GM20000 (cell line): ENCODE data around the gene FGGY.

Source experiments
- DNase-seq: peaks from one replicate; pipeline ENCODE4 v3.0.0; 2012; ENCODE audit warnings: low spot score
- CTCF ChIP-seq: IDR thresholded peaks from 2 replicates; pipeline ENCODE4 v1.5.1; 2012; ENCODE audit warnings: mild to moderate bottlenecking, control low read depth; ENCODE audit errors: extremely low read depth, missing control alignments

FGGY gene

GRCh38 chr1:59436637-59437036 is 139.7 kb downstream of the FGGY start:
- no peak for DNase-seq
- no peak for TF ChIP-seq CTCF

- no peak for TF ChIP-seq CTCF
- no peak for DNase-seq
Observed at GRCh38 chr1:59438058-59438560, 141.2 kb downstream of the FGGY start.

GRCh38 chr1:59442492-59442891 is 145.6 kb downstream of the FGGY start:
- no peak for TF ChIP-seq CTCF
- DNase-seq, result no peak

- TF ChIP-seq CTCF, result no peak
- no peak for DNase-seq
Observed at GRCh38 chr1:59443310-59443709, 146.4 kb downstream of the FGGY start.

- no peak for TF ChIP-seq CTCF
- DNase-seq, result no peak
Observed at GRCh38 chr1:59444520-59444919, 147.6 kb downstream of the FGGY start.

GRCh38 chr1:59445040-59445439 is 148.1 kb downstream of the FGGY start:
- no peak for DNase-seq
- TF ChIP-seq CTCF, result no peak

GRCh38 chr1:59446257-59446901 is 149.5 kb downstream of the FGGY start:
- DNase-seq, result no peak

More at GRCh38 chr1:59446257-59446901, 149.5 kb downstream of the FGGY start:
- no peak for TF ChIP-seq CTCF
